GM10266 (cell line): ENCODE results near the gene HMGB3.

Source experiments
- DNase-seq: peaks from one replicate; pipeline ENCODE4 v3.0.0; 2012; ENCODE audit errors: extremely low spot score
- TF ChIP-seq, protein P1 (sequence below): IDR thresholded peaks from 2 replicates; pipeline ENCODE4 v1.5.1; 2012; ENCODE audit warnings: mild to moderate bottlenecking, low read depth; ENCODE audit not compliant: control insufficient read depth, insufficient read depth; ENCODE audit errors: missing control alignments

The HMGB3 gene

GRCh38 chrX:150982788-150983520, at the start of gene HMGB3:
Gene HMGB3 (plus strand): TSS chrX:150983335. CDS start chrX:150985600, 2,265 bp downstream.
- peak; percentile 94 for DNase-seq
- TF ChIP-seq, protein P1, sequence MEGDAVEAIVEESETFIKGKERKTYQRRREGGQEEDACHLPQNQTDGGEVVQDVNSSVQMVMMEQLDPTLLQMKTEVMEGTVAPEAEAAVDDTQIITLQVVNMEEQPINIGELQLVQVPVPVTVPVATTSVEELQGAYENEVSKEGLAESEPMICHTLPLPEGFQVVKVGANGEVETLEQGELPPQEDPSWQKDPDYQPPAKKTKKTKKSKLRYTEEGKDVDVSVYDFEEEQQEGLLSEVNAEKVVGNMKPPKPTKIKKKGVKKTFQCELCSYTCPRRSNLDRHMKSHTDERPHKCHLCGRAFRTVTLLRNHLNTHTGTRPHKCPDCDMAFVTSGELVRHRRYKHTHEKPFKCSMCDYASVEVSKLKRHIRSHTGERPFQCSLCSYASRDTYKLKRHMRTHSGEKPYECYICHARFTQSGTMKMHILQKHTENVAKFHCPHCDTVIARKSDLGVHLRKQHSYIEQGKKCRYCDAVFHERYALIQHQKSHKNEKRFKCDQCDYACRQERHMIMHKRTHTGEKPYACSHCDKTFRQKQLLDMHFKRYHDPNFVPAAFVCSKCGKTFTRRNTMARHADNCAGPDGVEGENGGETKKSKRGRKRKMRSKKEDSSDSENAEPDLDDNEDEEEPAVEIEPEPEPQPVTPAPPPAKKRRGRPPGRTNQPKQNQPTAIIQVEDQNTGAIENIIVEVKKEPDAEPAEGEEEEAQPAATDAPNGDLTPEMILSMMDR: no peak

DNA sequence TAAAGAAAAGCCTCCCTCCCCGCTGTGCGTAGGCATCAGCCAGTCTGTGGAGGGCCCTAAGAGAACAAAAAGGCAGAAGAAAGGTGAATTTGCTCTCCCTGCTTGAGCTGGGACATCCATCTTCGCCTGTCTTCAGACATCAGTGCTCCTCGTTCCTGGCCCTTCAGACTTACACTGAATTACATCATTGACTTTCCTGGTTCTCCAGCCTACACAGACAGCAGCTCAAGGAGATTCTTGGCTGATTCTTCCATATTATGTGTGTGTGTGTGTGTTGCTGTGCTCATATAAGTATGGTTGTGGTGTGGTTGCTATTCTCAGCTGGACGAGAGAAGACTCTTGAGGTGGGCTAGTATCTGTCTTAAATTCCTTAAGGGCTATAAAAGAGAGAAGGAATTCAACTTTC, 49.2 kb upstream of the HMGB3 start:
- TF ChIP-seq, protein P1: no peak
- DNase-seq: no peak

DNA sequence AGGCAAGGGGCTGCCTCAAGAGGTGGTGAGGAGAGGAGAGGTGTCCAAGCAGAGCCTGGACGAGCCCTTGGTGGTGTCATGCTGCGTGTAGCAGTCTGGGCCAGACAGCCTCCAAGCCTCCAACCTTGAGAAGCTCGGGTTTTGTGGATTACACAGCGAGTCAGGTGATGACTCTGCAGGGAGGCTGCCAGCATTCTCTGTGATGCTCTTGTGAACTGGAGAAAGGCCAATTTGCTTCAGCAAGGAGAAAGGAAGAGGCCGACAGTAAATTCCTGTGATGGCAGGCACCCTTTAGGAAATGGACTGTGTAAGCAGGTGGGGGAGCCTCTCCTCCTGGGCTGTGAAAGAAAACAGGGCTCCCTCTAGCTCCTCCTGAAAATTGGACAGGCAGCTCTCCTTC, 48.7 kb upstream of the HMGB3 start:
- TF ChIP-seq, protein P1: no peak
- DNase-seq: no peak

- no peak for DNase-seq
Observed at GRCh38 chrX:150935467-150935866, 47.7 kb upstream of the HMGB3 start.

GRCh38 chrX:150936556-150936955, 46.6 kb upstream of the HMGB3 start:
- TF ChIP-seq, protein P1: no peak
- no peak for DNase-seq

More at GRCh38 chrX:150935467-150935866, 47.7 kb upstream of the HMGB3 start:
- TF ChIP-seq, protein P1: no peak

- TF ChIP-seq, protein P1: no peak
- no peak for DNase-seq
Observed at GRCh38 chrX:150940844-150941495, 42.2 kb upstream of the HMGB3 start.

DNA sequence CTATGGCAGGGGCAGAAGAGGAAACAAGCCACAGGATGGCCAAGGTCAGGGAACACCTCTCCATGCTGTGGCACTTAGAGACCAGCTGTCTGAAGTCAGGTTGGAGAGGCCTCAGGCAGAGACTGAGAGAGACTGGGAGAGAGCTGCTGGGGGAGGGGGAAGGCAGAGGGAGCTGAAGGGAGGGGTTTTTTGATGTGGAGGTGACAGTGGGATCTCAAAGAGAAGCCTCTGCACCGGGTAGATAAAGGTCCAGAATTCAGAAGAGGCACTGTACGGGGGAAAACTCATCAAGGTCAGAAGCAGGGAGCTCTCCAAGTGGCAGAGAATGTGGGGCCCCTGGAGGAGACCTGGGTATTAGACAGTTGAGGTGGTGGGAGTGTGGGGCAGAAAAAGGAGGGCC, 41.6 kb upstream of the HMGB3 start:
- TF ChIP-seq, protein P1: no peak

More for the DNA sequence above, 41.6 kb upstream of the HMGB3 start:
- no peak for DNase-seq
